ENCODE measurements around the gene EPN1.

EPN1 gene

DNA sequence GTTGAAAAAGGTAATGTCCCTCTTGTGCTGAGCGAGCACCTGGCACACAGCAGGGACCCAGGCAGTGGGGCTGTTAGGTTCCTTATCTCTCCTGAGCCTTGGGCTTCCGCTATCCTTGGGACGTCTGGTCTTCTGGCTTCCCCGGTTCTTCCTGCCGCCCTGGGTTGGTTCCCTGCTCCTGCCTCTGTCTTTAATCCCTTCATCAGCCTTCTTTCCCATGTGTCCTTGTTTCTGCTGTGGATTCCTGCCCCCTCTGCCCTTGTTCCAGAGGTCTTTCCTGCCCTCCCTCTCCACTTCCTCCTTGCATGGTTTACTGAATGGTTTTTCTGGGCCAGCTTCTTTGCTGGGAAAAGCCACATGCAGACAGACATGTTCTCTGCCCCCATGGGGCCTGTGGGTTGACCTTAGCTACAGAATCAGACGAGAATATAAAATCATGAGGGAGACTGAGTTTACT, 2.6 kb downstream of the EPN1 start:
- in situ Hi-C loops (cut with HindIII; ENCODE audit: low sequenced_read_pairs) = no loop called here

DNA sequence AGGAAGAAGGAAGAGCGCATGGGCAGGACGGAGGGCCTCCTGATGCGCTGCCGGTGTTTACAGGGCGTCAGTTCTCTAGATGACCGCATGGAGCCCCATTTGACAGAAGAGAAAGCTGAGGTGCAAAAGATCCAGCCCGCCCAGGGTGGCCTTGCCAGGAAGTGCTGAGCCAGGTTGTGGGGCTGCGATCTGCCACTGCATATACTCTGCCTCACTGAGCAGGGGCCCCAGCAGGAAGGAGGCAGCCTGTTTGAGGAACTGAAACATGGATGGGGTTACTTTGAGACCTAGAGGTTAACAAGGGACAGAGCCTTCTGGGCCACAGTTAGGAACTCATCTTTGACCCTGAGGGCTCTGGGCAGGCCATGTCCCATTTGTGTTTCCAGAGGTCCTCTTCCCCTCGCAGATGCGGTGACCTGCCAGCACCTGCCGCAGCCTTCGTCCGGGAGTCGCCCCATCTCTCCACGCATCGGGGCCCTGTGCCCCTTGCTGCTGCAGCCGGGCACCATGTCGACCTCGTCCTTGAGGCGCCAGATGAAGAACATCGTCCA, 3.2 kb downstream of the EPN1 start:
- in situ Hi-C loops (cut with HindIII; ENCODE audit: low sequenced_read_pairs) = no loop called here

- in situ Hi-C loops (cut with HindIII; ENCODE audit: low sequenced_read_pairs) = no loop called here
Measured at GRCh38 chr19:55679343-55680257, 4.6 kb downstream of the EPN1 start.

DNA sequence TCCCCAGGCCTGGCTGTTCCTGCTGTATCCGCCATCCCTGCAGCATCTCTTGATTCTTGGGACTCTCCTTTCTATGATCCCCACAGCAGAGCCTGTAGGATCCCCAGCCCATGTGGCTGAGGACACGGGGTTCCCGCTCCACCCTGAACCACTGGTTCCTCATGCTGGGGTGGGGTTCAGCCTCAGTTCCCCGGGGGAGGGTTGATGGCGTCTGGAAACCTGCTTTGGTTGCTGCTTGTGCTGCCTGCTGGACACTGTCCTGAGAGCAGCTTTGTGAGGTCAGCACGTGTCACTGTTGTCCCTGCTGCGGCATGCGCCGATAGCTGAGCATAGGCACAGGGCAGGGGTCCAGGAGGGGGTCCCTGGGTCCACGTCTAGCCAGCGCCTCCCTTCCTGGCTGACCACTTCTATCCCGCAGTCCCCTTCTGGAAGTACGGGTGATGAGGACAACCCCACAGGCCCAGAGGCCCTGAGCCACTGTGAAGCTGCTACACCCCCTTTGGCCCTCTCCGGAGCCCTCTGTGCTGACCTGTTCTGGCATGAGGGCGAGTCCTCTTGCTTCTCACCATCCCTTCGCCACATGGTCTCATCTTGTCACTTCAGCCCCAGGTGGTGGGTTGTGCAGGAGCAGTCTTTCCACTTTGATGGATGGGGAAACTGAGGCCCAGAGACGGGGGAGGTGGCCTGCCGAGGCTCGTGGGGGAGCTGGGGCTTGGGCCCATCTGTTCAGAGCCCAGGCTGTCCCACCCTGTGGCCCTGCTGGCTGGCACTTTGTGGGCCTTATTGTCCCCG, 5.5 kb downstream of the EPN1 start:
- in situ Hi-C loops (cut with HindIII; ENCODE audit: low sequenced_read_pairs) = no loop called here

GRCh38 chr19:55681131-55682092, 6.4 kb downstream of the EPN1 start:
- in situ Hi-C loops (cut with HindIII; ENCODE audit: low sequenced_read_pairs) = no loop called here

- in situ Hi-C loops (cut with HindIII; ENCODE audit: low sequenced_read_pairs) = no loop called here
Measured at GRCh38 chr19:55683449-55684261, 8.6 kb downstream of the EPN1 start.

DNA sequence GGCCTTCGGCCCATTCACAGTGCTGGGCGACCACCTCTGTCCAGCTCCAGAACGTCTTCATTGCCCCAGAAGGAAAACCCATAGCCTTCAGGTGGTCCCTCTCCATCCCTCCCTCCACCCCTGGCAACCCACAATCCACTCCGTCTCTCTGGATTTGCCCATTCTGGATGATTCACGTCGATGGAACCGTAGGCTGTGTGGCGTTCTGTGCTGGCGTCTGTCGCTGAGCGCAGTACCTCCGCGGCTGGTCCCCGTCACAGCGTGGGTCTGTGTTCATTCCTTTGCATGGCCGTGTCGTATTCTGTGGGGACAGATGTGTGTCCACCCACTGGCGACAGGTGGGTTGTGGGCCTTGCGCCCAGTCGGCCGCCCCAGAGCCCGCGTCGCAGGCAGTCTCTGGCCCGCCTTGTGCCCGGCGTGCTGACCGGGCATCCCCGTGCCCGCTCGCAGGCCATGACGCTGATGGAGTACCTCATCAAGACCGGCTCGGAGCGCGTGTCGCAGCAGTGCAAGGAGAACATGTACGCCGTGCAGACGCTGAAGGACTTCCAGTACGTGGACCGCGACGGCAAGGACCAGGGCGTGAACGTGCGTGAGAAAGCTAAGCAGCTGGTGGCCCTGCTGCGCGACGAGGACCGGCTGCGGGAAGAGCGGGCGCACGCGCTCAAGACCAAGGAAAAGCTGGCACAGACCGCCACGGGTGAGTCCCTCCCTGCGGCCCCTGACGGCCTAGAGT, 10.1 kb downstream of the EPN1 start:
- in situ Hi-C loops (cut with HindIII; ENCODE audit: low sequenced_read_pairs) = no loop called here

DNA sequence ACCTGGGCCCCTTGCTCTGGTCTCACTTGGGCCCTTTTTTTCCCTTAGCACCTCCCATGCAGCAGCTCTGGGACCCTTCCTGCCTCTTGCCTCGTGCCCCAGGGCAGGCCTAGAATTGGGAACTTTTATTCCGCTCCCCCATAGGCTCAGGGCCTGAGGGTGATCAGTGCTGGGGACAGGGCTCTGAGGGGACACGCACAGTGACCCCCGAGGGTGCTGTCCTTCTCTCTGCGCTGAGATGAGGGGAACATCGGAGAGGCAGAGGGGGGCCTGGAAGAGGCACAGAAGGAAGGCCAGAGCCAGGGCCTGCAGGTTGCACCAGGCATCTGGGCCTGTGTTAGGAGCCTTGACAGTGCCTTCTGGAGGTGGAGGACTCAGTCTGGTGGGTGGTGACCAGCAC, 10.8 kb downstream of the EPN1 start:
- in situ Hi-C loops (cut with HindIII; ENCODE audit: low sequenced_read_pairs) = no loop called here

DNA sequence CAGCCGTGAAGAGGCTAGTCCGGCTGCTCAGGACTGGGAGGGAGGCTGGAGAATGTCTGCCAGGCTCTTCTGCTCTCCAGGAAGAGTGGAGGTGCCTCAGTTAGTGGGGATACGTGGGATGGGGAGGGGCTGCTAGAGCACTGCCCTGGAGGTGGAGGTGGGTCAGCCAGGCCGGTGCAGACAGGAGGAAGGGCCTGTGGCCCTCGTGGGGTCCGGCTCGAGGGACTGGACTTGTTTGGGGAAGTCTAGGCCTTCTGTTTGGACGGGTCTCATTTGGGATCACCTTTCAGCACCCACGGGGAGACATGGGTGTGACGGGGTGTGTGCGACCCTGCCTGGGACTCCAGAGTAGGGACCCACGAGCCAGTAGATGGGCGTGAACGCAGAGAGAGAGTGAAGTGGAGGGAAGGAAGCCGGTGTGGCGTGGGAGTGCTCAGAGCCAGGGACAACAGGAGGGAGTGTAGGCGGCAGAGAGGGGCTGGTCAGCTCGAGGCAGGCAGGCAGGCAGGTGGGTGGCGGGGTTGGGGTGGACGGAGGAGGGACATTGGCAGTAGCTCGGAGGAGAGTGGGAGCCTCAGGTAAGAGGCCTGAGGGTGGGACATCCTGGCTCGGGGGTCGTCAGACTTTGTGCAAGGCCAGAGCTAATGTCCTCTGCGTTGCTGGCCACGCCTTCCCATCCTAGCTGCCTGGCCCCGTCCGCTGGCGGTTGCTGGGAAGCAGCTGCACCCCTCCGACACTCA, 11.5 kb downstream of the EPN1 start:
- in situ Hi-C loops (cut with HindIII; ENCODE audit: low sequenced_read_pairs) = no loop called here

DNA sequence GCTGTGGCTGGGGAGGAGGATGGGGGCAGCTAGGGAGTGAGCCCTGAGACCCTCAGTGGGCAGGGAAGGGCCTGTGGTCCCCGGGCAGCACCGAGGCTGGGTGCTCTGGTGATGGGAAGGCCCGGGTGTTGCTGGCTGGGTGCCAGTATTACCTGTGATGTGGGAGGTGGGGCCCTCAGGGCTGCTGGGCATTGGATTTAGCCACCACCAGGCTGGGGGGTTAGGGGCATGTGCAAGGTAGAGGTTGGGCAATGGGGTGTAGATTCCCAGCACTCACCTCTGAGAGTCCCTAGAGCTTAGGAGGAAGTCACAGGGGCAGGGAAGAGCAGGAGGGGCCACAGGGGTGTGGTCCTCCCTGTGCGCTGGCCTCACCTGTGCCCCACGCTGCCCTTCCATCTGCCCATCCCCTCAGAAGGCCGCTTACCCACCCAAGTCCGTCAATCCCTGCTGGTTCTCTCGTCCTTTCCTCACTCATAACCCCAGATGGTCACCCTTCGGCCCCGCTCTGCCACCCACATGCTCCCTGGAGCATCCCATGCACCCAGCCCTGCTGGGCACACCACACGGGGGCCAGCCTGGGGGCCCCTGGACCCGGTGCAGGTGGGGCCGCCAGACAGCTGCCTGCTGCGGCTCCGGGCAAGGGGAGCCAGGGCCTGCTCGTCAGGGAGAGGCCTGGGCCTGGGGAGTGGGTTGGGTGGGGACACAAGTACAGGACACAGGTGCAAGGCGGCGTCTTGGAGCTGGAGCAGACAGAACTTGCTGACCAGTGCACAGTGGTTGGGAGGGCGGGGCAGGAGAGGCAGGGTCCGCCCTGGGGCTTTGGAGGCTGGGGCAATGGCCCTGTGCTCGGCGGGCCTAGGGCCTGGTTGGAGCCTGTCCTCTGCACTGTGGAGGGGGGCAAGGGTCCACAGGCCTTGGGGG, 12.5 kb downstream of the EPN1 start:
- in situ Hi-C loops (cut with HindIII; ENCODE audit: low sequenced_read_pairs) = no loop called here

DNA sequence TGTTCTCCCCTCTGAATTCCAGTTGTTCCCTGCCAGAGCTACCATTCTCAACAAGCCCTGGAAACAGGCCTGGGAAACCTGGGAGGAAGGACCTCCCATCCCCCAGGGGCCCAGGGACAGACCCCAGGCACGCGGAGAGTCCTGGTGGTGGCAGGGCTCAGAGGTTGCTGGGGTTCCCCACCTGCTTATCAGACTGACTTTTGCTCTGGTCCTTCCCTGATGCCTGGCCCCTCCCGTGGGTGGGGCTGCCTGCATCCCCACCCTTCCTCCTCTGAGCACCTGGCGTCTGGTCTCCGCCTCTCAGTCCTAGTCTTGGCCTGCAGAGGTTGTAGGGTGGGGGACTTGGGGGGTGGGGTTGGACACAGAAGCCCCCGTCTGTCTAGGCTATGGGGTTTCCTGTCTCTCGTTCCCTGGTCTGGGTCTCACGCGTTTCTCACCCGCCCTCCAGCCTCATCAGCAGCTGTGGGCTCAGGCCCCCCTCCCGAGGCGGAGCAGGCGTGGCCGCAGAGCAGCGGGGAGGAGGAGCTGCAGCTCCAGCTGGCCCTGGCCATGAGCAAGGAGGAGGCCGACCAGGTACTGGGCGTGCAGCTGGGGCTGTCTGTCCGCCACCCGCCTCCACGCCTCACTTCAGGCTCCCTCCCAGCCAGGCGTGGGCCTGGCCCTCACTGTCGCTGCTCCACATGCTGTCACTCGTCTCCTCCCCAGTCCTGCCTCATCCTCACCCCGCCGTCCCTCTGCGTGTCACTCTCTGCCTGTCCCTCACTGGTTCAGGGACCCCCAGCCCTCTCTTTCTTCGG, 13.6 kb downstream of the EPN1 start:
- in situ Hi-C loops (cut with HindIII; ENCODE audit: low sequenced_read_pairs) = no loop called here

GRCh38 chr19:55689411-55690108, 14.5 kb downstream of the EPN1 start:
- in situ Hi-C loops (cut with HindIII; ENCODE audit: low sequenced_read_pairs) = no loop called here

- in situ Hi-C loops (cut with HindIII; ENCODE audit: low sequenced_read_pairs) = no loop called here
Measured at GRCh38 chr19:55690109-55690768, 15.2 kb downstream of the EPN1 start.

DNA sequence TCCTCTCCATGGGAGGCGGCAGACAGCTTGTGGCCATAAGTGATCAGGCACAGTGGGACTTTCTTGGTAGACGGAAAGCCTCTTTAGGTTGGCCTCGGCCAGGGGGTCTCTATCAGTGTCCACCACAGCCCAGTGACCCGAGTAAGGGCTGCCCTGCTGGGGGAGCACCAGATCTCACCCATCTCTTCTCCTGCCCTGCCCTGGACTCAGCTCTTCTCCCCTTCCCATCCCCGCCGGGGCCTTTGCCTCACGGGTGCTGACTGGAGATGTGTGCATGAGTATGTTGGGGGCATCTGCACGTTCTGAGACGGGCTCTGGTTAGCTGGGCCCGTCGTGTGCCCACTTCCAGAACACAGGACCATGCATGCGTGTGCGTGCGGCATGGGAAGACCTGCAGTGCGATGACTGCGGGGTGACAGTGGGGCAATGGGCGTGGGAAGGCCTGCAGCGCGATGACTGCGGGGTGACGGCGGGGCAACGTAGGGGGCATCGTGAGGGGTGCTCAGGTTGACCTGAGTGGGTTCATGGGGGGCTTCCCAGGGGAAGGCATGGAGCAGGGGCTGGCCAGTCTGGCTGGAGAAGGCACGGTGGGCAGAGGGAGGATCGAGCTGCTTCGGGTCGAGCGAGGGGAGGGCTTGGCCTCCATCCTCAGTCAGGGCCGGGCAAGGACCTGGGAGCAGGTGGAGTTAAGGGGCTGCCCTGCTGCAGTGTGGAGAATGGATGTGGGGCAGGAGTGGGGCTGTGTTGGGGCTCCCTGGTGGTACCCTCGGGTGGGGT, 15.9 kb downstream of the EPN1 start:
- in situ Hi-C loops (cut with HindIII; ENCODE audit: low sequenced_read_pairs) = no loop called here
